NCI-H146 (cell line): ENCODE data around the gene RORC.
"Not testable (repeated sequence)": the region's sequence is repeated elsewhere in the genome, so short reads cannot be mapped to it uniquely, and the experiment has no call there.

Source experiments
- DNase-seq: peaks from one replicate; lab custom pipeline; 2025; lab: John Stamatoyannopoulos, UW

The RORC gene

DNA sequence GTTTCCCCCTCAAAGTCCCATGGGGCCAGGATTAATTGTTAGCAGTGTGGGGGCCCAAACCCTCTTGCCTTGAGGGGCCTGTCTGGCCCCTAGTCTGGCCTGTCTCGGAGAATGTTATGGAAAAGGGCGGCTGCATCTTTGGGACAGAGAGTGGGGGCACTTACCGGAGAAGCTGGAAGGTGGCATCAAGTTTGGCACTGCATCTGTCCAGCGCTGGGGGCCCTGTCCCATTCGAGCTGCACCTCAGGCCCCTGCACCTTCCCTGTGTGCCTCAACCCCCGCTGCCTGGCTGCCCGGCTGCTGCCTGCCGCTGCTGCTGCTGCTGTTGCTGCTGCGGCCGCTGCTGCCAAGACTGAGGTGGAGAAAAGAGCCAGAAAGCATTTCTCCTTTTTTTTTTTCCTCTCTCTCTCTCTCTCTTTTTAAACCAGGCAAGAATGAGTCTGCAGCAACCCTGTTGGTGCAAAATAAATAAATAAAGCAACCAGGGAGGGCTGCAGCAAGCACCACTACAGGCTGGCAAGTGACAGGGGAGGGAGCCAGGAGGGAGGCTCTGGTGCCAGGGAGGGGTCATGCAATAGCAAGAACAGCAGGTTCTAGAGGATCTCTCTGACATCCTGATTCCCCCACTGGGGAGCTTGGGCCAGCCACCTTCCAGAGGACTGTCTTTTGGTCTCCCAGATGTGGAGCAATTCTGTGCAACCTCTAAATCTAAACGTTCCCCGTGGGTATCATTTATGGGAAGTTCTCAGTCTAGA lies 26.4 kb downstream of the RORC start, which contains the start of gene LINGO4:
Gene LINGO4 (minus strand): TSS at position 354 of the 755 bp plus-strand sequence. CDS start 2,715 bp downstream, outside the sequence.
- no peak for DNase-seq

DNA sequence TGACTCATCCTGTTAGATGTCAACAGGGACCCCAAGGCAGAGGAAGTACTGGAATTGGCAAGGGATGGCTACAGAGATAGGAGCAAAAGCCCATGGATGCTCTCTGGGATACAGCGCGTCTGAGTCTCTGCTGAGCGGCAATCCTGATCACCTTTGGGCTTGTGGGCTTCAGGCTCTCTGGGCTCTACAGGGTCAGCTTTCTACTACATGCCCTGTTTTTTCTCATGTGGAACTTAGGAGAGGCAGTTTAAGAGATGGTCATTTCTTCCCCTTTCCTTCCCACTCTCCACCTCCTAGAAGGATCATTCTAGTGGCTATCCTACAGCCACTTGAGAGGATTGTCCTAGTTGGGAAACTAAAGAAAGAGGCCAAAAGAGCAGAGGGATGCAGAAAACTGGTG lies 27.7 kb downstream of the RORC start:
- DNase-seq, result no peak

DNA sequence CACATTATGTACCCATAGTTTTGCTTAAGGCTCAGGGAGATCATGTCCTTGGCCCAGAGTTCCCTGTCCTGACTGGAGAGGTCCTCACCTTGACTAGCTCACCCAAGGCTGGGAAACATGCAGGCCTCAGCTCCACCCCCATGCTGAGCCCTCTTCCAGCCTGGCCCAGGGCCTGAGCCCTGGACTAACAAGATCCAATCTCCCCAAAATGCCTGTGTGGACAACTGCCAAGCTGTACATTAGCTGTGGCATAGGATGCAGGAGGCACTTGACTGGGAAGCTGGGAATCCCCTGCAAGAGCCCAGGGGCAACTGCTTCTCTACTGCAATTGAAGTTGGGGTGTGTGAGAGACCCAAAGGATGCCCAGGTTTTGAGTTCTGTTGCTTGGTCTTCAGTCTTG lies 28.4 kb downstream of the RORC start:
- no peak for DNase-seq

DNA sequence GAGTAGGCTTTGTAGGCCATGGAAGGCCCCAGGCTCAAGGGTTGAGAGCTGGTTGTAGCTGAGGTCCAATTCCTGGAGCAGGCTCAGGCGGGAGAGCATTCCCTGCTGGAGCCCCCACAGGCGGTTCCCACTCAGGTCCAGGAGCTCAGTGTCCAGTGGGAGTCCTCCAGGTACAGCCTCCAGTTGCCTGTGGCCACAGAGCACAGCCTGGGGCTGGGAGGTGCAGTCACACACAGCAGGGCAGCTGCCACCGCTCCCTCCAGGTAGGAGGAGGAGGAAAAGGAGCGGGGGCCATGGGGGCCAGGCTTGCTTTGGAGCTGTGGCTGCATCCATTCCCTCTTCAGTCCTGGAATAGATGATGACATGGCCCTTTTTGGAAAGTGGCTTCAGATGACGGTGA lies 29.2 kb downstream of the RORC start:
- no peak for DNase-seq

DNA sequence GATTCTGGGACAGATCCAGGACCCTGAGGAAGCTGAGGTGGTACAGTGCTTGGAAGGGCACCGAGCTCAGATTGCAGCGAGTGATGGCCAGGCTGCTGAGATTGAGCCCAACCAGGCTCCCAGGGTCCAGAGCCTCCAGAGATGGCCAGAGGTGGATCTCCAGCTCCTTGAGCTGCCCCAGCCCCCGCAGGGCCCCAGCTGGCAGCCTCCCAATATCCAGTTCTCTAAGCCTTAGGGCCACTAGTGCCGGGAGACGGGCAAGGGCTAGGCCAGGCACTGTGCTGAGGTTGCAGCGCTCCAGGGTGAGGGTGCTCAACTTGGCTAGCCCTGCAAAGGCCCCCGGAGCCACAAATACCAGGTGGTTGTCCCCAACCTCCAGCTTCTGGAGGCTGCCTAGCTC lies 29.8 kb downstream of the RORC start:
- DNase-seq, result no peak

DNA sequence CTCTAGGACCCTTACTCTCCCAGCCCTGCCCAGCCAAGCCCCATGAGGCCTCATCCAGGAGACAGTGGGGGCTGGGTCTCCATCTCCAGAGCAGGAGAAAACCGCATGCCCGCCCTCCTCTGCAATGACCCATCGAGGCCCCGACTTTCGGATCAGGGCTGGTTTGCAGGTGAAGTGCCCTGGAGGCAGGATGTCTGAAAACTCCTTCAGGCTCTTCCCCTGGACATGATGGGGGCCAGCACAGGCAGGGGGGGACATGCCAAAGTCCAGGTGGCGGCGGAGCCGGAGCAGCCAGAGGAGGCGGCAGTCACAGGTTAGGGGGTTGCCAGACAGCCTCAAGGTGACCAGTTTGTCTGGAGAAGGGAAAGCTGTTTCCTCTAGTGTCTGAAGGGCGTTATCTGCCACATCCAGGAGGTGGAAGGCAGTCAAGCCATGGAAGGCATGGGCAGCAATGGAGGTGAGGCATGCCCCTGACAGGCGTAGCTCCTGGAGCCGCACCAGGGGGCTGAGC lies 30.2 kb downstream of the RORC start:
- DNase-seq, result no peak

DNA sequence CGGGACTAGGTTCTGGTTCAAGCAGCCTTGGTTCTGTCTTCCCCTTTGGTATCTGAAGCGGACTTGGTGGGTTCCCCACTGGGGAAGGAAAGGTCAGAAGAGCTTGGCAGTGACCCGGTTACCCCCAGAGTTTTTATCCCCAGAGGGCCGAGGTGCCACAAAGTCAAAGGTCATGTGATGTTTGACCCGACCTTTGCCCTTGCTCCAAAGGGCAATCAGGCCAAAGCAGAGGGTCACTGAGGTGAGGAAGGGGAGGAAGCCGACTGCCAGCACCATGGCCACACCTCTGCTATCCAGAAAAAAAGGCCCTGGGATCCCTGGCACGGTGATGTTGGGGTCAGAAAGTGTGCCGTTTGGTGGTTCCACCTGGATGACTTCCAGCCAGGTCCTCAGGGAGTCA lies 30.8 kb downstream of the RORC start:
- no peak for DNase-seq

DNA sequence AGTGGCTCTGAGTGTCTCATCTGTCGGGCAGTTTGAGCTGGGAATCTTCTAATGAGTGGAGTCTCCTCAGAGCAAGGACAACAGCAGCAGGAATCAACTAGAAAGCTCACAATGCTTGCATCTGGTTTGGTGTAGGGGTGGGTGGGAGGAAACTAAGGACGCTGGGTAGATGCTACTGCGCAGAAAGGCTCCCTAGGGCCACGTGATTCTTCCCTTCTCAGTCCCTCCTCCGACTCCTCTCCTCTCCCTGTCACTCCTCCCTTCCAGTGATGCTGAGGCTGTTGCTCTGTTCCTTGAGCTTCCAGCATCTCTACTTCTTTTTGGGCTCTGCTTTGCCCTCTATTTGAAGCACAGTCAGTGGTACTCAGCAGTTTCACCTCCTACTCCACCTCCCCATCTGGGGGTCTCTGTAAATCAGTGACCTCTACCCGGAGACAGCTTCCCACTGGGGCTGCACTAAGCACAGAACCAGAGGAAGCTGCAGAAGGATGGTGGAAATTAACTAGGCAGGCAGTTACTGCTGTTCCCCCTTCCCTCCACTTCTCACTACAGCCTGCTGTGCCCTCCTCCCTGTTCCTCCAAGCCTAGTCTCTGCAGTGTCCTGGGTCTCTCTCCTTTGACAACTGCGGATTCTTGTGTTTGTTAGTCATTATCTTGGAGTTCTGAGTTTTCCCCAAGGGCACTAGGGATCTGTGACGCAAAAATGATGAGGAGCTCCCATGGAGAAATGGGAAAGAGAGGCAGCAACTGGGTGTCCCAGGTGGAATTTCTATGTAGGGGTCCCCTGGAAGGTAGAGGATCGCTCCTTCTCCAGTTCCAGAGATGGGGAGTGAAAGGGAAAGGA lies 32.2 kb downstream of the RORC start:
- DNase-seq, result no peak

DNA sequence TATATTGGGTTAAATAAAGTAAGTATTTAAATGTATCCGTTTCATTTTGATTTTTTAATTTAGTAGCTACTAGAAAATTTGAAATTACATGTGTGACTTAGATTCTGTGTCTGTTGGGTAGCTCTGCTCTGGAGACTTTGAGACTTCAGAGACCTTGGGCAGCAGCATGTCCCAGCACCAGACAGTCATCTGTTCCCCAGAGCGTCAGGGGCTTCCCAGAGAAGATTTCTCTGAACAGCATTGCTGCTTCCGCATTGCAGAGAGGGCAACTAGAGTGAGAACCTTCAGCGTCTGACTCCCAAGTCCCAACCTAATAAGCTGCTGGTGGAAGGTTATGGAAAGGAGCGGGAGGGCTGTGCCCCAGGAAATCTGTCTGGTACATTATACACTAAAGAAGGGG lies 33.0 kb downstream of the RORC start:
- no peak for DNase-seq

DNA sequence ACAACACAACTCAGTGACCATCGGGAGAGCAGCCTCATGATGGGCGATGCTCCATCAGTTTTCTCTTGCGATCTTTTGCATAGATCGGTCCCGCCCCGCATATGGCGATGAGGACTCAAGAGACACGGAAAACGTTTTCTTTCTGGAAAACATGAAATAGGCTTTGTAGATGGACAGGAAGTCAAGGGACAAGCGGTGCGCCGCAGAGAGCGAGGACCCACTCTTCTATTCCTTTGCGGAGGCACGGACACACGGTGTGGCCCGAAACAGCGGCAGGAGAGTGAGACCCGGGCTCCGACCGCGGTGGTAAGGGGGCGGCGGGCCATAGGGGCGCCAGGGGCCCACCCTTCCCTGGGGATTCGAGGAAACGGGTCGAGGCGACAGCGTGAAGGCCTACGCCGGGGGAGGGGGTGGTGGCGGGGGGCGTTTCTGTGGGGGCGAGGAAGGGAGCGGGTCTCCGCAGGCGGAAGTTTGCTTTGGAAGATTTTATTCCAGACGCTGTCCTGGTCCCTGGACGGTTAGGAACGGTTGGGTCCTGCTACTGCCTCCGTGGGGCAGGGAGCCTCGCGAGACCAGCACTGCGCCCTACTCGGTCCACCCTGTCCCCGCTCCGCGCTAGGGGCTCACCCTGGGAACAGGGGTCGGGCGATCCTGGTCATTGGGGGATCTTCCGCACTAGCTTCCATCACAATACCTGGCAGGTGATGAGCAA lies 40.5 kb downstream of the RORC start:
- DNase-seq, result peak; percentile 47

DNA sequence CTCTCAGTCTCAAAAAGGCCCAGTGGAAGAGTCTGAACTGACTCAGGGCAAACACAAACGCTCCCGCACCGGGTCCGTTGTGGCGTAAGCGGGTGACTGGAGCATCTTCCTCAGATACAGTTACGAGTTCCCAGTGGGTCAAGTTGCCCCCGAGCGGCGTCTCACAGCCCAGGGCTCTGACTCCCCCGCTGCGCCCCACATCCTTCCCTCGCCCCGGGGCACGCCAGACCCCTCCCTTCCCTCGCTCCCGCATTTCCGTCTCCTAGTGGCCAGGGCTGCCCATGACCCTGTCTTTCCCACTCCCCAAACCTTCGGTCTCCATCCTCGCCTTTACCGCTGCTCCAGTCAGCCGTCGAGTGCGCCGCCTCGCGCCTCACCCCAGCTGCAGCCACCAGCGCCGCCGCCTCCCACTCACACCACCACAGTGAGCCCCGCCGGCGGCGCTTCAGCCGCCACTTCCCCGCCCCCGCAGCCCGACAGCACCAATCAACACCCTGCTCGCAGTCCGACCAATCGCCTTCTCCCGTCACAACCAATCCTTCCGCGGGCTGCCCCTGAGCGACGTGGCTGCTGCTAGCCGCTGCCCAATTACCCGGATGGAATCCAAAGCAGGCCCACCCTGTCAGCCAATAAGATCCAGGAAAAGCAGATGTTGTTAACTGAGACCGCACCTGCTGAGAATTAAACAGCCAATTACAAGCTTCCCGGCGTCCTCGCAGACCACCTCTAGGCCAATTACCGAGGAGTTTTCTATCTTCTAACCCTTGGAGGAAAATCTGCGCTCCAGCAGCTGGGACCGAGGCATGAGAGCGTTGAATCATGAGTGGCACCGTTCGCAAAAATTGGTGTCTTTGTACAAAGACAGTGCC lies 41.3 kb downstream of the RORC start, which contains the start of gene TDRKH:
Gene TDRKH (minus strand): TSS at position 430 of the 869 bp plus-strand sequence. CDS start 7,478 bp downstream, outside the sequence.
- DNase-seq, result peak; percentile 99

DNA sequence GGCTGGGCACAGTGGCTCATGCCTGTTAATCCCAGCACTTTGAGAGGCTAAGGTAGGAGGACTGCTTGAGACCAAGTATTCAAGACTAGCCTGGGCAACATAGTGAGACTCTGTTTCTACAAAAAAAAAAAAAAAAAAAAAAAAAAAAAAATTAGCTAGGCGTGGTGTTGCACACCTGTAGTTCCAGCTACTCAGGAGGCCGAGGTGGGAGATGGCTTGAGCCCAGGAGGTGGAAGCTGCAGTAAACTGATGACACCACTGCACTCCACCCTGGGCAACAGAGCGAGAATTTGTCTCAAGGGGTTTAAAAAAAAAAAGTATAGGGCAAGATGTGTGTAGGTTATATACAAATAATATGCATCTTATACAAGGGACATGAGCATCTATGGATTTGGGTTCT lies 43.9 kb downstream of the RORC start:
- DNase-seq, result no peak

DNA sequence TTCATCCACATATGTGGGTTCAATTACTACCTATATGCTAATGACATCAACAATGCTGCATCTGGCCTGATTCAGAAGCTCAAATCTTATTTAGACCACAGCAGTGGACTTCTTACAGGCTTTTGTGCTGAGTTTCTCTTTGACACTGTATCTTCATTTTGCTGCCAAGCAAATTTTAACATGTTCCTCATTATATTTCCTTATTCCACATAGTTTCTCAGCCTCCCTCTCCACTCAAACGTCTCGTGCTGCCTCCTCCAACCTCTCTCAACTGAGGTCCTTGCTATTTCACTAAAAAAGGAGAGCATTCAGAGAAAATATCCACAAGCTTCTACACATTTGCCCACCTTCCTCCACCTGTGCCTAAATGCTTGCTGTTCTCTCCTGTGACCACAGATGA lies 47.8 kb downstream of the RORC start:
- no peak for DNase-seq

DNA sequence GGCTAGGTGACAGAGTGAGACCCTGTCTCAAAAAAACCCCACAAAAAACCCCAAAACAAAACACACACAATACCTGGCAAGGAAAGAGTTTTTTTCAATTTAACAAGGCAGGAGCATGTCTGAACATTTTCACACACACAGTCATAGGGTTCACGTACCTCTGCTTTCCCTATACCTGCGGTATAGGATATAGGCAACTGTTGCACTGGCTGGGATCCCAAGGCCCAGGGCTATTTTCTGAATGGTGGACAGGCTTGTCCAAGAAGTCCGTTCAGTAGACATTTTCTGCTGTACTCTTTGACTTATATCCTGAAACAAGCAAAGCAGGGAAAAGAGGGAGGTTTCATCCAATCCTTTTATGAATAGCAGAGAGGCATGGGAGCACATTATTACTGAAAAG lies 48.9 kb downstream of the RORC start:
- DNase-seq, result no peak

DNA sequence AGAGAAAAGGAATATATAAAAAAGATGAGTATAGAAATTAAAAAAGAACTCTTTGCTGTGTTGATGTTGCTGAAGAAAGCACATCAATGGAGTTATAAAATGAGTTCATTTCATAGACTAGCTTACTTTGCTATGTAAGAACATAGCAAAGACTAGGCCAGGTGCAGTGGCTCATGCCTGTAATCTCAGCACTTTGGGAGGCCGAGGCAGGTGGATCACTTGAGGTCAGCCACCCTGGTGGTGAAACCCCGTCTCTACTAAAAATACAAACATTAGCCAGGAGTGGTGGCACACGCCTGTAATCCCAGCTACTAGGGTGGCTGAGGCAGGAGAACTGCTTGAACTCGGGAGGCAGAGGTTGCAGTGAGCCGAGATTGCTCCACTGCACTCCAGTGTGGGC lies 49.6 kb downstream of the RORC start:
- not testable (repeated sequence) for DNase-seq

DNA sequence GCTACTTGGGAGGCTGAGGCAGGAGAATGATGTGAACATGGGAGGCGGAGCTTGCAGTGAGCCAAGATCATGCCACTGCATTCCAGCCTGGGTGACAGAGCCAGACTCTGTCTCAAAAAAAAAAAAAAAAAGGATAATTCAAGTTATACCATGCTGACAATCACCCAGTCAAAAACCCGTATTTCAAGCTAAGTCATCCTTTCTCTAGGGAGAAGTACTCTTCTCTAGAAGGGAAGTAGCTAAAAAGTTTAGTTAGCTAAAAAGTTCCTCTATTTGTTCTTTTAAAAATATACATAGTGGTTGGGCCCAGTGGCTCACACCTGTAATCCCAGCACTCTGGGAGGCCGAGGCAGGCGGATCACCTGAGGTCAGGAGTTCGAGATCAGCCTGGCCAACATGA lies 50.9 kb downstream of the RORC start:
- not testable (repeated sequence) for DNase-seq

DNA sequence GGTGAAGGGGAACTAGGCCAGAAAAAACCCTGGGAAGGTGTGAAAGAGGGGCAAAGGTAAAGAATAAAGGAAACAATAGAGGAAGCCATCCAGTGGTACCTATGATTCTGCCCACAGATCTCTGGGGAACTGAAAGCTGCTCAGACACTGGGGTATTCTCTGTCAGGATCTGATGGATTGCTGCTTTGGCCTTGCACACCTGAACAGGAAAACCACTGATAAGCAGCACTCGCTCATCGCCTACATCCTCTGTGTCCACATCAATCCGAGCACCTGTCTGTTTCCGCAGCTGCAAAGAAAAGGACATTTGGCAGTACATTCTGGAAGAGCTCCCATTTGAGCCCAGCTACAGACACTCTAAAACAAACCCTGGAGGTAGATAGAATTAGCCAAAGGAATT lies 51.8 kb downstream of the RORC start:
- no peak for DNase-seq

DNA sequence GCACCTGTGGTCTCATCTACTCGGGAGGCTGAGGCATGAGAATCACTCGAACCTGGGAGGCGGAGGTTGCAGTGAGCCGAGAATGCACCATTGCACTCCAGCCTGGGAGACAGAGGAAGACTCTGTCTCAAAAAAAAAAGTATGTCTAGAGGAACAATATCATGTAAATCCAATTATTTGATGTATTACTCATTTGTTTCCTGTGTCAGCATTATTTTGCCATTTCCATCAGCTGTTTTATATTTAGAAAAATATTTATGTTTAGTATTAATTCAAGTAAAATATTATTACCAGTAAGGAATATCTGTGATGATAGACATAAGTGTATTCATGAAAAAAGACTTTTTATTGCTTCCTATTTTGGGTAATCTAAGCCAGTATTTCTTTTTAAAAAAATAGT lies 54.3 kb downstream of the RORC start:
- DNase-seq, result no peak

DNA sequence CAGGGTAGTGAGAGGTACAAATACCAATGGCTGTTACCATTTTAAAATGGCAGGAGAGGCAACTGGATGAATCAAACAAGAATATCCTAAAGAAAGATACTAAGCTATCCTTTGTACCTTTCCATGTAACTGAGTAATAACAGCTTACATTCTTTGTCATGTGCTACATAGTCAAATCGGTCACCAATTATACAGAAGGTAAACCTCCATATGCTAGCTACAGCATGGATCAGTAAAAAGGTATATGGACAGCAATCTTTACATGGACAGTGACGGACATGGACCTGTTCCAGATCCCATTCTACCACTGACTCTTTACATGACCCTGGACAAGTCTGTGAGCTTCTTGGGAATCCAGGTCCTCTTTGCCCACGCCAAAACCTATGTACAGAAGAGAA lies 54.9 kb downstream of the RORC start:
- DNase-seq, result no peak

DNA sequence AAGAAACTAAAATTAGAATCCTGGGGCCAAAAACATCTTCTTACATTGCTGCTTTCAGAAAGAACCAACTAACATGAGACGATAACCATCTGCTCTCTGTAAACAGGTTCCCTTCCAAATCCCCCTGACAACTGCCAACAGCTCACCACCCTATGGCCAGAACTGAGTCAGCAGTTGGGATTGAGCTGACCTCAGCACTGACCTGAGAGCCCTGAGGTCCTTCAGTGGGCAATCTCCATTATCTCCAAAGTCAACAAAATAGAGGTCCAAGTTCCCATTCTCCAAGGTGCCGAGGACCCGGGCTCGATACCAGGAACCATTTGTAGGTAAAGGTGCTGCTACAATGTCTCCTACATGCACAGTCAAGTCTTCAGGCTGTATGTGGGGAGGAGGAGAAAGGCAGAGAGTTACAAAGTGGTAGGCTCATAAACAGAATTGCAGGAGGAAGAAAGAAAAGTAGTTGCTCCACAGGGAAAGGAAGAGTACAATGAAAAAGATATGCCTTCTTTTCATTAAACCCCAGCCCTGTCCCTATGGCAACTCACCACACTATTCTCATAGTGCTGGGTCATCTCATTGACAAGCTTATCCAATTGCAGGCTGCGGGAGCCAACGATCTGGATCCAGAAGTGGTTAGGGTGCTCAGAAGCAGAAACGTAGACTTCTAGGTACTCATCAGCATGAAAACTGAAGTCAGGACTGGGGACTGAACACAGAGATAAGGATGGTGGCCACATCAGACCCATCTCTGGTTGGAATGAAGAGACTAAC lies 55.5 kb downstream of the RORC start:
- no peak for DNase-seq
